HCT116 (cell line): ENCODE measurements around the gene FOXO3. TPM values are rescaled to one million over a fixed set of nuclear protein-coding genes. Genes with fewer than 3 reads are reported as not detected.

Source experiments
- ATAC-seq: fragments of 200-7000 bp; cut with Tn5 transposase; 2 replicates; pipeline ENCODE4 v1.9.1; 2020; ENCODE audit warnings: mild to moderate bottlenecking, moderate library complexity
- BruUV-seq: library from RNA; stranded (reverse); fragments of 400-500 nt; replicated peaks from 2 replicates; lab custom pipeline; 2021; lab: Mats Ljungman, UMichigan
- CTCF ChIA-PET: fragments of 300-600 bp; sonication (Branson Sonifier 250); formaldehyde crosslinking; loops from one replicate; lab custom pipeline; 2021; ENCODE audit warnings: antibody characterized with exemption; lab: Charles Lee
- POLR2A ChIA-PET: fragments of 300-600, 350-600 bp; sonication (Branson Sonifier 250); formaldehyde crosslinking; loops from one replicate; lab custom pipeline; 2021; ENCODE audit warnings: antibody characterized with exemption; lab: Charles Lee
- RAD21 ChIA-PET, 2 experiments: fragments of 300-600 bp; sonication (Branson Sonifier 250); formaldehyde crosslinking; loops; one replicate each; lab custom pipeline; 2023; ENCODE audit warnings: low total read pairs in 2 of 2; ENCODE audit not compliant: uncharacterized antibody in 2 of 2, unreplicated experiment in 2 of 2, low non-redundant PET in 1 of 2; lab: Charles Lee
- DNase-seq: peaks from one replicate; pipeline ENCODE4 v3.0.0-alpha.2; 2010; ENCODE audit warnings: low read depth, low spot score
- H2AFZ ChIP-seq: fragments of 200-600 bp; shearing (Covaris generic), sonication (generic); 2 replicates; pipeline ENCODE4 v1.6.1; 2017; ENCODE audit warnings: low read depth, mixed run types, mixed read lengths, antibody characterized with exemption, low read length; ENCODE audit not compliant: poor library complexity, severe bottlenecking
- H3K27ac ChIP-seq: 2 replicates; pipeline ENCODE4 v1.5.1; 2012; ENCODE audit warnings: low read depth, low read length
- H3K27me3 ChIP-seq: fragments of 200-600 bp; sonication (generic); 2 replicates; pipeline ENCODE4 v1.6.1; 2016; ENCODE audit warnings: mixed run types, low read length, mixed read lengths; ENCODE audit not compliant: insufficient read depth
- H3K36me3 ChIP-seq, 2 experiments: fragments of 200-500 bp in 1 of 2; fragments of 200-600 bp in 1 of 2; sonication (Bioruptor generic) in 1 of 2; sonication (generic) in 1 of 2; 2 replicates each; pipeline versions ENCODE4 v1.5.1 to v1.6.1; 2014 to 2016; ENCODE audit warnings: low read length in 2 of 2, inconsistent platforms in 1 of 2, mixed read lengths in 1 of 2, mixed run types in 1 of 2; ENCODE audit not compliant: insufficient read depth in 2 of 2, control insufficient read depth in 1 of 2
- H3K4me1 ChIP-seq, 2 experiments: fragments of 200-600 bp in 1 of 2; sonication (generic) in 1 of 2; 2 replicates each; pipeline versions ENCODE4 v1.5.1 to v1.6.1; 2012 to 2017; ENCODE audit warnings: low read length in 2 of 2, inconsistent platforms in 1 of 2, mild to moderate bottlenecking in 1 of 2, mixed read lengths in 1 of 2, mixed run types in 1 of 2, moderate library complexity in 1 of 2; ENCODE audit not compliant: insufficient read depth in 2 of 2, control insufficient read depth in 1 of 2
- H3K4me2 ChIP-seq: fragments of 200-600 bp; sonication (generic); 2 replicates; pipeline ENCODE4 v1.6.1; 2017; ENCODE audit warnings: mixed run types, low read length, mixed read lengths
- H3K4me3 ChIP-seq, 2 experiments: fragments of 200-600 bp in 1 of 2; sonication (generic) in 1 of 2; replicated peaks in 1 of 2; 2 replicates each; pipeline ENCODE4 v1.5.1; 2011 to 2016; ENCODE audit warnings: low read length in 2 of 2, control low read depth in 1 of 2, low read depth in 1 of 2, mild to moderate bottlenecking in 1 of 2, mixed read lengths in 1 of 2, mixed run types in 1 of 2
- H3K79me2 ChIP-seq: fragments of 200-600 bp; sonication (generic); 2 replicates; pipeline ENCODE4 v1.6.1; 2017; ENCODE audit warnings: mild to moderate bottlenecking, mixed run types, low read length, moderate library complexity, mixed read lengths; ENCODE audit not compliant: insufficient read depth
- H3K9ac ChIP-seq: fragments of 200-600 bp; sonication (generic); 2 replicates; pipeline ENCODE4 v1.6.1; 2016; ENCODE audit warnings: low read length, mixed read lengths
- H3K9me2 ChIP-seq: fragments of 200-600 bp; sonication (generic), shearing (Covaris generic); 2 replicates; pipeline ENCODE4 v1.6.1; 2017; ENCODE audit warnings: mixed run types, mild to moderate bottlenecking, moderate library complexity; ENCODE audit not compliant: insufficient read depth
- H3K9me3 ChIP-seq, 2 experiments: fragments of 200-500 bp in 1 of 2; fragments of 200-600 bp in 1 of 2; sonication (Bioruptor generic) in 1 of 2; sonication (generic) in 1 of 2; 2 replicates each; pipeline ENCODE4 v1.6.1; 2014 to 2017; ENCODE audit warnings: low read length in 2 of 2, mixed read lengths in 2 of 2, inconsistent platforms in 1 of 2, low read depth in 1 of 2, mild to moderate bottlenecking in 1 of 2, mixed run types in 1 of 2, moderate library complexity in 1 of 2; ENCODE audit not compliant: control insufficient read depth in 1 of 2, insufficient read depth in 1 of 2
- H4K20me1 ChIP-seq: fragments of 200-600 bp; sonication (generic), shearing (Covaris generic); 2 replicates; pipeline ENCODE4 v1.6.1; 2017; ENCODE audit warnings: mixed run types, mild to moderate bottlenecking, moderate library complexity; ENCODE audit not compliant: insufficient read depth
- CBX3 ChIP-seq: IDR thresholded peaks from 2 replicates; pipeline ENCODE4 v1.6.1; 2012; ENCODE audit warnings: low read depth
- CEBPB ChIP-seq: IDR thresholded peaks from 2 replicates; pipeline ENCODE4 v1.6.1; 2012; ENCODE audit warnings: low read depth
- EZH2phosphoT487 ChIP-seq: fragments of 200-600 bp; IDR thresholded peaks from 2 replicates; pipeline ENCODE4 v1.6.1; 2018; ENCODE audit warnings: antibody characterized with exemption, borderline replicate concordance
- POLR2A ChIP-seq: IDR thresholded peaks from 2 replicates; pipeline ENCODE4 v1.7.0; 2011; ENCODE audit warnings: borderline replicate concordance; ENCODE audit not compliant: insufficient read depth, insufficient read length; ENCODE audit errors: extremely low read depth
- POLR2AphosphoS5 ChIP-seq: IDR thresholded peaks from 2 replicates; pipeline ENCODE4 v1.6.1; 2011; ENCODE audit warnings: mild to moderate bottlenecking, low read depth, low read length, moderate library complexity
- SIN3A ChIP-seq: IDR thresholded peaks from 2 replicates; pipeline ENCODE4 v1.6.1; 2012; ENCODE audit warnings: low read depth
- TCF7L2 ChIP-seq: IDR thresholded peaks from 2 replicates; pipeline ENCODE4 v1.7.0; 2011; ENCODE audit warnings: borderline replicate concordance, inconsistent platforms; ENCODE audit not compliant: insufficient read depth, insufficient read length; ENCODE audit errors: extremely low read depth
- YY1 ChIP-seq: IDR thresholded peaks from 2 replicates; pipeline ENCODE4 v1.6.1; 2011; ENCODE audit warnings: low read length, low read depth, moderate library complexity, mild to moderate bottlenecking; ENCODE audit not compliant: insufficient replicate concordance; ENCODE audit errors: extremely low read depth
- ZNF274 ChIP-seq: fragments of 200-500 bp; sonication (Bioruptor generic); IDR thresholded peaks from 2 replicates; pipeline ENCODE4 v1.6.1; 2014; ENCODE audit warnings: mild to moderate bottlenecking, low read depth, low read length, inconsistent platforms
- intact Hi-C: fragments of 100-400 bp; cut with micrococcal nuclease; formaldehyde crosslinking; loops from 2 replicates; pipeline ENCODE4 v1.10.0; 2022
- total RNA-seq: library from RNA; stranded (reverse); gene quantifications from one replicate; pipeline ENCODE4 v1.2.1, GENCODE V29; 2021; ENCODE audit not compliant: unreplicated experiment
- TF ChIP-seq, protein P1 (sequence below): IDR thresholded peaks from 2 replicates; pipeline ENCODE4 v1.6.1; 2012
- TF ChIP-seq, protein P2 (sequence below), 3 experiments: fragments of 200-600 bp in 1 of 3; sonication (generic) in 1 of 3; IDR thresholded peaks in 2 of 3; conservative IDR thresholded peaks in 1 of 3; 2 replicates each; pipeline ENCODE4 v1.5.1; 2012 to 2017; ENCODE audit warnings: low read depth in 2 of 3, low read length in 2 of 3, antibody characterized with exemption in 1 of 3, borderline replicate concordance in 1 of 3, control low read depth in 1 of 3, mild to moderate bottlenecking in 1 of 3, mixed read lengths in 1 of 3, mixed run types in 1 of 3, moderate library complexity in 1 of 3; ENCODE audit not compliant: insufficient read depth in 1 of 3

FOXO3 gene
- total RNA-seq, 1 experiment from 2014 or later, result 40.0 TPM

DNA sequence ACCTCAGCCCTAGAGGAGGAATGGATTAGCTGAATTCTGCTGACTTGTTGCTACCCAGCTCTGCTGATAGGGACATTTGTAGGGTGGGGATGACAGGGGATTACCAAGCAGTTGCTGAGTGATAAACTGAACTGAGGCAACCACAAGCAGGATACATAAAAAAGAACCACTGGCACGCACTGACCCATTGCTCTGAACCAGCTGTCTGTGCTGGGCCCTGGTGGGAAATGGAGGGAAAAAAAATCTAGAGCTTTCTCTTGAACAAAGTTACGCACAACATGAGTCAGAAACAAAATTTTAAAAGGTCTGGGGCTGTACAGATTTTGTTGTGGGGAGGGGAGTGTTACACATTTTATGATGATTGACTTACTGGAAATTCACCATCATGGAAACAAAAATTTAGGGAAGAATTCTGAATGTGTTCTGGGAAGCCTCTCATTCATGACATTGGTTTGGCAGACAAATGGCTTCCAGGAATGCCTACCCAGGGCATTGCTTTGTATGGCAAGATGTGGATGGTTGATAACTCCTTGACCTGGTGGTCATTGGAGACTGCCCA is 37.7 kb downstream of the FOXO3 start:
- BruUV-seq, result no TSS peak
- TF ChIP-seq YY1 (no peak), POLR2A (no peak), ZNF274 (no peak), CBX3 (no peak), CEBPB (no peak), EZH2phosphoT487 (no peak), POLR2AphosphoS5 (no peak), TCF7L2 (no peak), SIN3A (no peak)
- TF ChIP-seq, protein P1, sequence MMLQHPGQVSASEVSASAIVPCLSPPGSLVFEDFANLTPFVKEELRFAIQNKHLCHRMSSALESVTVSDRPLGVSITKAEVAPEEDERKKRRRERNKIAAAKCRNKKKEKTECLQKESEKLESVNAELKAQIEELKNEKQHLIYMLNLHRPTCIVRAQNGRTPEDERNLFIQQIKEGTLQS, result no peak
- TF ChIP-seq, protein P2, sequence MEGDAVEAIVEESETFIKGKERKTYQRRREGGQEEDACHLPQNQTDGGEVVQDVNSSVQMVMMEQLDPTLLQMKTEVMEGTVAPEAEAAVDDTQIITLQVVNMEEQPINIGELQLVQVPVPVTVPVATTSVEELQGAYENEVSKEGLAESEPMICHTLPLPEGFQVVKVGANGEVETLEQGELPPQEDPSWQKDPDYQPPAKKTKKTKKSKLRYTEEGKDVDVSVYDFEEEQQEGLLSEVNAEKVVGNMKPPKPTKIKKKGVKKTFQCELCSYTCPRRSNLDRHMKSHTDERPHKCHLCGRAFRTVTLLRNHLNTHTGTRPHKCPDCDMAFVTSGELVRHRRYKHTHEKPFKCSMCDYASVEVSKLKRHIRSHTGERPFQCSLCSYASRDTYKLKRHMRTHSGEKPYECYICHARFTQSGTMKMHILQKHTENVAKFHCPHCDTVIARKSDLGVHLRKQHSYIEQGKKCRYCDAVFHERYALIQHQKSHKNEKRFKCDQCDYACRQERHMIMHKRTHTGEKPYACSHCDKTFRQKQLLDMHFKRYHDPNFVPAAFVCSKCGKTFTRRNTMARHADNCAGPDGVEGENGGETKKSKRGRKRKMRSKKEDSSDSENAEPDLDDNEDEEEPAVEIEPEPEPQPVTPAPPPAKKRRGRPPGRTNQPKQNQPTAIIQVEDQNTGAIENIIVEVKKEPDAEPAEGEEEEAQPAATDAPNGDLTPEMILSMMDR (IDR thresholded peaks at IDR 0.05 in 2 of 3, conservative IDR thresholded peaks at IDR 0.05 in 1 of 3; ENCODE audit: borderline replicate concordance in 1 of 3, insufficient read depth in 1 of 3, low read depth in 2 of 3, low read length in 2 of 3), result no peak
- TF ChIP-seq, all 23 proteins: peak for 0
- no peak overlapping the region for H3K4me3 ChIP-seq
- no peaks in the 10 kb centered on the region for H3K9me3 ChIP-seq
- no peak overlapping the region for H3K27ac ChIP-seq
- H4K20me1 ChIP-seq, result peaks cover 3% of the 10 kb centered on the region; the same call in 1 of the 2 replicates
- H3K36me3 ChIP-seq, result no peaks in the 10 kb centered on the region
- DNase-seq, result no peak
- peaks cover 91% of the 10 kb centered on the region for H3K79me2 ChIP-seq
- ChIA-PET POLR2A (no interaction called here), RAD21 (no interaction called here), CTCF (no interaction called here)
- H3K9me2 ChIP-seq, result no peaks in the 10 kb centered on the region
- ATAC-seq, result no peak
- H2AFZ ChIP-seq, result no peak overlapping the region
- H3K4me2 ChIP-seq, result no peak overlapping the region
- H3K9ac ChIP-seq, result no peak overlapping the region
- intact Hi-C loops, result no loop called here
- H3K4me1 ChIP-seq, result no peaks in the 10 kb centered on the region
- no peaks in the 10 kb centered on the region for H3K27me3 ChIP-seq
